Measurements from ENCODE around the gene FBXL19. TPM values are rescaled to one million over a fixed set of nuclear protein-coding genes. Genes with fewer than 3 reads are reported as not detected.

Gene FBXL19
- total and polyA plus RNA-seq, 2 of the 13 experiments (the other 11 are each of a cell fraction or from before 2014, with no cell fraction given) = 6.0 to 13.7 TPM

GRCh38 chr16:30884760-30885159, 38.6 kb upstream of the FBXL19 start:
- no peak for DNase-seq (ENCODE audit: low spot score)
- Histone ChIP-seq H3K9me3 (ENCODE audit: low read length) (no peaks in the 10 kb centered on the region), H3K4me3 (replicated peaks in 1 of 3; ENCODE audit: insufficient read depth in 1 of 3, low read depth in 2 of 3, low read length in 3 of 3) (no peak overlapping the region), H3K36me3 (replicated peaks in 1 of 2; ENCODE audit: control insufficient read depth in 1 of 2, insufficient read depth in 2 of 2, low read length in 2 of 2) (peaks cover 8 to 14% of the 10 kb centered on the region in 2 experiments), H3K4me2 (ENCODE audit: low read depth, low read length) (no peak overlapping the region), H4K20me1 (ENCODE audit: insufficient read depth, low read length) (no peaks in the 10 kb centered on the region), H3K4me1 (ENCODE audit: insufficient read depth, low read length) (peaks cover 28% of the 10 kb centered on the region), H3K27me3 (ENCODE audit: control insufficient read depth in 1 of 2, insufficient read depth in 2 of 2, low read length in 2 of 2) (no peaks in the 10 kb centered on the region), H3K27ac (ENCODE audit: extremely low read length, insufficient read depth, low read length) (no peak overlapping the region), H3K9ac (ENCODE audit: insufficient read depth, low read depth, low read length) (no peak overlapping the region), H2AFZ (ENCODE audit: low read length) (no peak overlapping the region), H3K79me2 (ENCODE audit: insufficient read depth, low read length) (no peaks in the 10 kb centered on the region)
- WGBS (ENCODE audit: low lambda C conversion rate) = 92% methylated on average over 3 of the region's 3 CpGs
- ChIA-PET POLR2A (no interaction called here), CTCF (ENCODE audit: low intra/inter-chr PET ratio, low total read pairs) (no interaction called here)
- no peak for FAIRE-seq
- intact Hi-C loops (cut with micrococcal nuclease; ENCODE audit: unreplicated experiment) = no loop called here
- no peak for ATAC-seq
- in situ Hi-C loops (cut with HindIII; ENCODE audit: extremely low pct_ligation_motif_present, low pct_unique_long_range_greater_than_20kb) = no loop called here
- BruUV-seq (replicated peaks) = no TSS peak
- TF ChIP-seq ATF3 (CRISPR knock-in tag; IDR thresholded peaks at IDR 0.05) = no peak
- TF ChIP-seq SIX1 (CRISPR knock-in tag; IDR thresholded peaks at IDR 0.05; ENCODE audit: borderline replicate concordance) = no peak
- TF ChIP-seq SMYD3 (CRISPR knock-in tag; IDR thresholded peaks at IDR 0.05) = no peak
- TF ChIP-seq ZBTB33 (CRISPR knock-in tag; IDR thresholded peaks at IDR 0.05) = no peak
- TF ChIP-seq HOXA9 (CRISPR knock-in tag; IDR thresholded peaks at IDR 0.05; ENCODE audit: borderline replicate concordance) = no peak
- TF ChIP-seq LBX2 (CRISPR knock-in tag; IDR thresholded peaks at IDR 0.05; ENCODE audit: borderline replicate concordance) = no peak
- TF ChIP-seq GATA4 (IDR thresholded peaks at IDR 0.05; ENCODE audit: borderline replicate concordance, low read depth) = no peak
- TF ChIP-seq ZNF329 (CRISPR knock-in tag; IDR thresholded peaks at IDR 0.05; ENCODE audit: low read depth) = no peak
- TF ChIP-seq WIZ (CRISPR knock-in tag; IDR thresholded peaks at IDR 0.05) = no peak
- TF ChIP-seq HBP1 (CRISPR knock-in tag; IDR thresholded peaks at IDR 0.05; ENCODE audit: low read depth) = no peak
- TF ChIP-seq ZNF367 (CRISPR knock-in tag; IDR thresholded peaks at IDR 0.05; ENCODE audit: borderline replicate concordance) = no peak
- TF ChIP-seq ZNF549 (CRISPR knock-in tag; IDR thresholded peaks at IDR 0.05) = no peak
- TF ChIP-seq RAD21 (CRISPR knock-in tag; IDR thresholded peaks at IDR 0.05) = no peak
- TF ChIP-seq KAT7 (CRISPR knock-in tag; IDR thresholded peaks at IDR 0.05; ENCODE audit: borderline replicate concordance) = no peak
- TF ChIP-seq ZHX1 (CRISPR knock-in tag; IDR thresholded peaks at IDR 0.05; ENCODE audit: low read depth) = no peak
- TF ChIP-seq ZNF446 (CRISPR knock-in tag; IDR thresholded peaks at IDR 0.05) = no peak
- no peak for TF ChIP-seq ZNF703 (CRISPR knock-in tag; IDR thresholded peaks at IDR 0.05; ENCODE audit: borderline replicate concordance)

All from HepG2 (cell line).